ENCODE data around the gene C11orf98. TPM values are rescaled to one million over a fixed set of nuclear protein-coding genes. Genes with fewer than 3 reads are reported as not detected.
A peak's percentile ranks its signal among the peaks of the same experiment; 100 is the strongest.

Gene C11orf98
- total and polyA plus RNA-seq, 2 of the 13 experiments (the other 11 are each of a cell fraction or from before 2014, with no cell fraction given) = 30.4 to 91.8 TPM

GRCh38 chr11:62613291-62613778 is 51.7 kb downstream of the C11orf98 start:
- no peak overlapping the region for H2AFZ ChIP-seq (ENCODE audit: low read length)
- DNase-seq (ENCODE audit: low spot score) = no peak
- no peaks in the 10 kb centered on the region for H3K9me3 ChIP-seq (ENCODE audit: low read length)
- no CpG with 5 or more reads among the region's 15 CpGs for WGBS (ENCODE audit: low lambda C conversion rate)
- ChIA-PET POLR2A (interaction anchor here (1.9 to 4.0 kb wide), 4 partner anchors 8 to 33 kb away, joined by 7 to 39 read pairs (median 33); partner anchors contain the start of genes B3GAT3, GANAB, MTA2 and TUT1), CTCF (ENCODE audit: low intra/inter-chr PET ratio, low total read pairs) (interaction anchor here (0.6 to 2.3 kb wide), 4 partner anchors 8 to 82 kb away, joined by 3 to 14 read pairs (median 5); partner anchors contain the start of genes B3GAT3 and TUT1)
- in situ Hi-C loops (cut with HindIII; ENCODE audit: extremely low pct_ligation_motif_present, low pct_unique_long_range_greater_than_20kb) (no loop called here), intact Hi-C loops (cut with micrococcal nuclease; ENCODE audit: unreplicated experiment) (loop anchor here (5.0 kb wide), 1 partner anchor 39 kb away; the partner anchor contains the start of gene INTS5)
- BruUV-seq (replicated peaks) = no TSS peak
- H3K4me3 ChIP-seq (replicated peaks in 1 of 3; ENCODE audit: insufficient read depth in 1 of 3, low read depth in 2 of 3, low read length in 3 of 3) = peak overlapping the region in 2 of 3 experiments; percentile 77 to 93; a peak in 4 of 6 replicates
- H4K20me1 ChIP-seq (ENCODE audit: insufficient read depth, low read length) = no peaks in the 10 kb centered on the region
- no peaks in the 10 kb centered on the region for H3K36me3 ChIP-seq (replicated peaks in 1 of 2; ENCODE audit: control insufficient read depth in 1 of 2, insufficient read depth in 2 of 2, low read length in 2 of 2)
- H3K27ac ChIP-seq (ENCODE audit: extremely low read length, insufficient read depth, low read length) = peak overlapping the region; percentile 64
- H3K4me2 ChIP-seq (ENCODE audit: low read depth, low read length) = peak overlapping the region; percentile 53
- H3K79me2 ChIP-seq (ENCODE audit: insufficient read depth, low read length) = peaks cover 2% of the 10 kb centered on the region
- no peak overlapping the region for H3K9ac ChIP-seq (ENCODE audit: insufficient read depth, low read depth, low read length)
- no peak for FAIRE-seq
- peaks cover 48% of the 10 kb centered on the region for H3K4me1 ChIP-seq (ENCODE audit: insufficient read depth, low read length)
- ATAC-seq = peak; percentile 10
- no peaks in the 10 kb centered on the region; a peak in 1 of 5 replicates for H3K27me3 ChIP-seq (ENCODE audit: control insufficient read depth in 1 of 2, insufficient read depth in 2 of 2, low read length in 2 of 2)
- TF ChIP-seq ZNF230 (CRISPR knock-in tag; IDR thresholded peaks at IDR 0.05) (0 out of 2 replicates have a peak, but pooled peaks have one; percentile 33), JARID2 (CRISPR knock-in tag; IDR thresholded peaks at IDR 0.05; ENCODE audit: insufficient replicate concordance) (no peak), PHB2 (IDR thresholded peaks at IDR 0.05; ENCODE audit: partially characterized antibody) (no peak), ZNF616 (CRISPR knock-in tag; IDR thresholded peaks at IDR 0.05; ENCODE audit: low read depth) (0 out of 2 replicates have a peak, but pooled peaks have one; percentile 46), WIZ (CRISPR knock-in tag; IDR thresholded peaks at IDR 0.05) (no peak), MED8 (CRISPR knock-in tag; IDR thresholded peaks at IDR 0.05; ENCODE audit: insufficient replicate concordance) (peak; percentile 15), HNRNPL (IDR thresholded peaks at IDR 0.05; ENCODE audit: low read depth, low read length) (peak; percentile 97), ZNF687 (CRISPR knock-in tag; IDR thresholded peaks at IDR 0.05) (0 out of 2 replicates have a peak, but pooled peaks have one; percentile 12), MTA1 (CRISPR knock-in tag; IDR thresholded peaks at IDR 0.05; ENCODE audit: borderline replicate concordance) (peak; percentile 23; the same call in 1 of the 2 replicates), GLI4 (CRISPR knock-in tag; IDR thresholded peaks at IDR 0.05; ENCODE audit: borderline replicate concordance) (no peak), ZNF749 (CRISPR knock-in tag; IDR thresholded peaks at IDR 0.05; ENCODE audit: borderline replicate concordance) (no peak), POGK (CRISPR knock-in tag; conservative IDR thresholded peaks at IDR 0.05) (no peak), DR1 (CRISPR knock-in tag; IDR thresholded peaks at IDR 0.05) (peak; percentile 7; the same call in 1 of the 2 replicates), AGO2 (optimal IDR thresholded peaks at IDR 0.05; ENCODE audit: low read depth, low read length) (peak; percentile 80), ZBTB38 (CRISPR knock-in tag; IDR thresholded peaks at IDR 0.05) (0 out of 2 replicates have a peak, but pooled peaks have one; percentile 42), TMF1 (CRISPR knock-in tag; IDR thresholded peaks at IDR 0.05; ENCODE audit: low read depth) (no peak), ZBTB7A (CRISPR knock-in tag; IDR thresholded peaks at IDR 0.05) (0 out of 2 replicates have a peak, but pooled peaks have one; percentile 10), KDM2A (CRISPR knock-in tag; IDR thresholded peaks at IDR 0.05; ENCODE audit: borderline replicate concordance, low read depth) (no peak; the same call in 1 of the 2 replicates), ZNF891 (CRISPR knock-in tag; IDR thresholded peaks at IDR 0.05) (no peak)

Measured in HepG2 (cell line).